Endothelial cell of umbilical vein (primary cell): ENCODE results near the gene PCDHGA6. TPM values are rescaled to one million over a fixed set of nuclear protein-coding genes. Genes with fewer than 3 reads are reported as not detected.
A peak's percentile ranks its signal among the peaks of the same experiment; 100 is the strongest.

Experiments
- BruUV-seq: library from RNA; stranded (reverse); fragments of 400-500 nt; replicated peaks from 2 replicates; lab custom pipeline; 2021; lab: Mats Ljungman, UMichigan
- CTCF ChIA-PET: fragments of 300-600, 350-600 bp; sonication (Branson Sonifier 250); formaldehyde crosslinking; loops from one replicate; lab custom pipeline; 2021; ENCODE audit warnings: antibody characterized with exemption, inconsistent platforms; lab: Charles Lee
- POLR2A ChIA-PET: fragments of 300-600, 350-600 bp; sonication (Branson Sonifier 250); formaldehyde crosslinking; loops from one replicate; lab custom pipeline; 2021; ENCODE audit warnings: antibody characterized with exemption, inconsistent platforms; lab: Charles Lee
- DNase-seq: peaks from one replicate; pipeline ENCODE4 v3.0.0-alpha.2; 2011; ENCODE audit warnings: low read depth, low spot score
- FAIRE-seq: peaks from 2 replicates; lab custom pipeline; 2011; peaks lifted over from hg19 to GRCh38; lab: Jason Lieb, UNC
- H2AFZ ChIP-seq: 2 replicates; pipeline ENCODE4 v1.6.0; 2012; ENCODE audit warnings: low read depth, low read length, control low read depth, inconsistent platforms
- H3K27ac ChIP-seq: 2 replicates; pipeline ENCODE4 v1.5.1; 2011; ENCODE audit warnings: low read depth, mild to moderate bottlenecking, control low read depth, low read length, moderate library complexity; ENCODE audit not compliant: insufficient read depth
- H3K27me3 ChIP-seq, 2 experiments: 2 replicates each; pipeline versions ENCODE4 v1.6.0 to v1.6.1; 2011; ENCODE audit warnings: low read length in 2 of 2, mixed read lengths in 1 of 2; ENCODE audit not compliant: control insufficient read depth in 2 of 2, insufficient read depth in 2 of 2
- H3K36me3 ChIP-seq, 2 experiments: 2 replicates in 1 of 2; 3 replicates in 1 of 2; pipeline ENCODE4 v1.5.1; 2011; ENCODE audit warnings: low read length in 2 of 2, mild to moderate bottlenecking in 1 of 2, moderate library complexity in 1 of 2; ENCODE audit not compliant: control insufficient read depth in 2 of 2, insufficient read depth in 2 of 2; ENCODE audit errors: extremely low read depth in 1 of 2
- H3K4me1 ChIP-seq: 3 replicates; pipeline ENCODE4 v1.5.1; 2011; ENCODE audit warnings: mild to moderate bottlenecking, low read length; ENCODE audit not compliant: control insufficient read depth, insufficient read depth; ENCODE audit errors: extremely low read depth
- H3K4me2 ChIP-seq: 2 replicates; pipeline ENCODE4 v1.6.1; 2011; ENCODE audit warnings: low read length, control low read depth, mixed read lengths; ENCODE audit not compliant: insufficient read depth
- H3K4me3 ChIP-seq, 3 experiments: fragments of 200-600 bp in 1 of 3; sonication (generic), shearing (Covaris generic) in 1 of 3; replicated peaks in 1 of 3; 2 replicates each; pipeline ENCODE4 v1.5.1; 2011 to 2016; ENCODE audit warnings: control low read depth in 3 of 3, low read length in 3 of 3, mild to moderate bottlenecking in 2 of 3, inconsistent platforms in 1 of 3, low read depth in 1 of 3, moderate library complexity in 1 of 3; ENCODE audit not compliant: insufficient read depth in 1 of 3
- H3K79me2 ChIP-seq: 2 replicates; pipeline ENCODE4 v1.6.0; 2012; ENCODE audit warnings: low read length, inconsistent platforms; ENCODE audit not compliant: control insufficient read depth, insufficient read depth
- H3K9ac ChIP-seq: replicated peaks from 2 replicates; pipeline ENCODE3; 2011; ENCODE audit warnings: low read length, control low read depth; ENCODE audit not compliant: insufficient read depth; ENCODE audit errors: extremely low read depth
- H3K9me1 ChIP-seq: replicated peaks from 3 replicates; pipeline ENCODE4 v1.6.0; 2011; ENCODE audit warnings: mild to moderate bottlenecking, low read length; ENCODE audit not compliant: control insufficient read depth, insufficient read depth; ENCODE audit errors: extremely low read depth
- H3K9me3 ChIP-seq: replicated peaks from 2 replicates; pipeline ENCODE4 v1.5.1; 2012; ENCODE audit warnings: low read length, inconsistent platforms; ENCODE audit not compliant: control insufficient read depth, insufficient read depth
- H4K20me1 ChIP-seq: replicated peaks from 2 replicates; pipeline ENCODE3; 2011; ENCODE audit warnings: mild to moderate bottlenecking, low read length; ENCODE audit not compliant: control insufficient read depth, insufficient read depth; ENCODE audit errors: extremely low read depth
- EZH2 ChIP-seq: IDR thresholded peaks from 2 replicates; pipeline ENCODE4 v1.6.1; 2012; ENCODE audit warnings: borderline replicate concordance, low read depth, mild to moderate bottlenecking, moderate library complexity, low read length, inconsistent platforms; ENCODE audit not compliant: severe bottlenecking
- POLR2A ChIP-seq: IDR thresholded peaks from 2 replicates; pipeline ENCODE4 v1.6.1; 2012; ENCODE audit warnings: low read depth, mild to moderate bottlenecking, control low read depth, low read length
- dilution Hi-C: fragments of 300-500 bp; cut with MboI; formaldehyde crosslinking; loops from one replicate; pipeline ENCODE4 v1.15.0; 2019; ENCODE audit warnings: low sequenced_read_pairs; ENCODE audit not compliant: extremely low pct_ligation_motif_present
- intact Hi-C: fragments of 100-400 bp; cut with micrococcal nuclease; formaldehyde crosslinking; loops from one replicate; pipeline ENCODE4 v1.10.0; 2022
- polyA plus RNA-seq, 4 experiments: library from polyadenylated mRNA; depleted of rRNA in 3 of 4; stranded (reverse) in 3 of 4; unstranded in 1 of 4; fragments of >200 nt; gene quantifications; 2 replicates each; pipeline versions ENCODE4 v1.2.1 to v1.2.3, GENCODE V29; 2011 to 2012; ENCODE audit warnings: missing spikeins in 1 of 4
- total RNA-seq: library from RNA; stranded (reverse); gene quantifications from 2 replicates; pipeline ENCODE4 v1.2.3, GENCODE V29; 2021
- TF ChIP-seq, protein P1 (sequence below), 2 donors: IDR thresholded peaks; 1 replicate in 1 of 2; 2 replicates in 1 of 2; pipeline ENCODE4 v1.5.1; 2011; ENCODE audit warnings: low read length in 2 of 2, mild to moderate bottlenecking in 2 of 2, moderate library complexity in 2 of 2, control low read depth in 1 of 2, inconsistent platforms in 1 of 2, low read depth in 1 of 2; ENCODE audit not compliant: insufficient read depth in 1 of 2; ENCODE audit errors: extremely low read depth in 1 of 2

Gene PCDHGA6
- total and polyA plus RNA-seq, 2 donors (not counting 3 experiments of a cell fraction or from before 2014, with no cell fraction given): 2.6 to 2.7 TPM

DNA sequence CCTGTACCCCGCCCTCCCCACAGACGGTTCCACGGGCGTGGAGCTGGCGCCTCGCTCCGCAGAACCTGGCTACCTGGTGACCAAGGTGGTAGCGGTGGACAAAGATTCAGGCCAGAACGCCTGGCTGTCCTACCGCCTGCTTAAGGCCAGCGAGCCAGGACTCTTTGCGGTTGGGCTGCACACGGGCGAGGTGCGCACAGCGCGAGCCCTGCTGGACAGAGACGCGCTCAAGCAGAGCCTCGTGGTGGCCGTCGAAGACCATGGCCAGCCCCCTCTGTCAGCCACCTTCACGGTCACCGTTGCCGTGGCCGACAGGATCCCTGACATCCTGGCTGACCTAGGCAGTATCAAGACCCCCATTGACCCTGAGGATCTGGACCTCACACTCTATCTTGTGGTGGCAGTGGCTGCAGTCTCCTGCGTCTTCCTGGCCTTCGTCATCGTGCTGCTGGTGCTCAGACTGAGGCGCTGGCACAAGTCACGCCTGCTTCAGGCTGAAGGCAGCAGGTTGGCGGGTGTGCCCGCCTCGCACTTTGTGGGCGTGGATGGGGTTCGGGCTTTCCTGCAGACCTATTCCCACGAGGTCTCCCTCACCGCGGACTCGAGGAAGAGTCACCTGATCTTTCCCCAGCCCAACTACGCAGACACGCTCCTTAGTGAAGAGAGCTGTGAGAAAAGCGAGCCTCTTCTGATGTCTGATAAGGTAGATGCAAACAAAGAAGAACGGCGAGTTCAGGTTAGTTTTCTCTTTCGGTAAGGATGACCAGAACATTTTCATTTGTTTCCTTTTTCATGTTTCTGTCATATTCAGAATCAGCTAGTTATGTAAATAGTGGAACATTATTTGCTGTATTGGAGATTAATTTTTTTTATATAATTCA, 7.4 kb upstream of the PCDHGA6 start:
- H3K4me3 ChIP-seq: no peak overlapping the region
- H3K79me2 ChIP-seq: no peaks in the 10 kb centered on the region
- no peak for TF ChIP-seq POLR2A
- TF ChIP-seq EZH2: peak; percentile 39
- ChIA-PET POLR2A (no interaction called here), CTCF (interaction anchor here (0.8 to 1.3 kb wide), 2 partner anchors 22 to 36 kb away, joined by 3 read pairs; partner anchors contain the start of genes PCDHGA1 and PCDHGA3)
- no peak overlapping the region for H3K4me2 ChIP-seq
- H3K27ac ChIP-seq: no peak overlapping the region
- H2AFZ ChIP-seq: no peak overlapping the region
- H3K4me1 ChIP-seq: no peaks in the 10 kb centered on the region
- no TSS peak for BruUV-seq
- no peak for FAIRE-seq
- H3K9me1 ChIP-seq: no peaks in the 10 kb centered on the region
- peaks cover 2% of the 10 kb centered on the region for H3K9me3 ChIP-seq
- H3K27me3 ChIP-seq: peaks cover 52 to 90% of the 10 kb centered on the region in 2 experiments
- dilution Hi-C loops: no loop called here
- H3K9ac ChIP-seq: no peak overlapping the region
- intact Hi-C loops: no loop called here
- DNase-seq: no peak
- no peaks in the 10 kb centered on the region for H4K20me1 ChIP-seq
- H3K36me3 ChIP-seq: no peaks in the 10 kb centered on the region

DNA sequence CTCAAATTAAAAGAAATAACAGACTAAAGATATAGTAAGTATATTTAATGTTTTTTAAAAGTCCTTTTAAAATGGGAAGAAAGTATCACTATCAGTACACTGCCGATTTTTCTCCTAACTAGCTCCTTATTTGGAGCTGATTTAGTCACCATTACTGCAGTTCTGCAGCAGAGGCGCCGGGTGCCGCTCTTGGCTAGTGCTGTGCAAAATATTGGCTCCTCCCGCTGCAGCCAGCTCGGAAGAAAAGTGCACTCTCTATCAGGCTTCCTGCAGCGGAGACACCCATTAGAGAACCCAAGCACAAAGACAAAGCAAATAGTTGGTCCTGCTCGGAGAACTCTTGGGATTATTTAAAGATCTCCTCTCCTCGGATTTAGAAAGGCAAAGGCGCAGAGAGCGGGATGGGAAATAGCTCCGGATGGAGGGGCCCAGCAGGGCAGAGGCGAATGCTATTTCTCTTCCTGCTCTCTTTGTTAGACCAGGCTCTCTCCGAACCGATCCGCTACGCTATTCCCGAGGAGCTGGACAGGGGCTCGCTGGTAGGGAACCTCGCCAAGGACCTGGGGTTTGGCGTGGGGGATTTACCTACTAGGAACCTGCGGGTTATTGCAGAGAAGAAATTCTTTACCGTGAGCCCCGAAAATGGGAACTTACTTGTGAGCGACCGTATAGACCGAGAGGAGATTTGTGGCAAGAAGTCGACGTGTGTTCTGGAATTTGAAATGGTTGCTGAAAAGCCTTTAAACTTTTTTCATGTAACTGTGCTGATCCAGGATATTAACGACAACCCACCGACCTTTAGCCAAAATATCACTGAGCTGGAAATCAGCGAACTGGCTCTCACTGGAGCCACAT, 3.5 kb upstream of the PCDHGA6 start, which contains the start of gene PCDHGB3:
Gene PCDHGB3 (plus strand): TSS at position 249 of the 855 bp plus-strand sequence. CDS start 153 bp downstream, at position 402.
- dilution Hi-C loops: no loop called here
- H3K4me3 ChIP-seq: peak within 1 kb of the TSS in 1 of 3 experiments; percentile 23
- peaks cover 40 to 91% of the 10 kb centered on the region in 2 experiments for H3K27me3 ChIP-seq
- ChIA-PET POLR2A (no interaction called here), CTCF (interaction anchor here (0.5 to 3.5 kb wide), 35 partner anchors 10 to 249 kb away, joined by 3 to 57 read pairs (median 5); partner anchors contain the start of genes DIAPH1, PCDHB14, PCDHB15 and PCDHGA1)
- FAIRE-seq: no peak
- no peaks in the 10 kb centered on the region for H3K9me1 ChIP-seq
- no peaks in the 10 kb centered on the region for H3K4me1 ChIP-seq
- TF ChIP-seq, protein P1, sequence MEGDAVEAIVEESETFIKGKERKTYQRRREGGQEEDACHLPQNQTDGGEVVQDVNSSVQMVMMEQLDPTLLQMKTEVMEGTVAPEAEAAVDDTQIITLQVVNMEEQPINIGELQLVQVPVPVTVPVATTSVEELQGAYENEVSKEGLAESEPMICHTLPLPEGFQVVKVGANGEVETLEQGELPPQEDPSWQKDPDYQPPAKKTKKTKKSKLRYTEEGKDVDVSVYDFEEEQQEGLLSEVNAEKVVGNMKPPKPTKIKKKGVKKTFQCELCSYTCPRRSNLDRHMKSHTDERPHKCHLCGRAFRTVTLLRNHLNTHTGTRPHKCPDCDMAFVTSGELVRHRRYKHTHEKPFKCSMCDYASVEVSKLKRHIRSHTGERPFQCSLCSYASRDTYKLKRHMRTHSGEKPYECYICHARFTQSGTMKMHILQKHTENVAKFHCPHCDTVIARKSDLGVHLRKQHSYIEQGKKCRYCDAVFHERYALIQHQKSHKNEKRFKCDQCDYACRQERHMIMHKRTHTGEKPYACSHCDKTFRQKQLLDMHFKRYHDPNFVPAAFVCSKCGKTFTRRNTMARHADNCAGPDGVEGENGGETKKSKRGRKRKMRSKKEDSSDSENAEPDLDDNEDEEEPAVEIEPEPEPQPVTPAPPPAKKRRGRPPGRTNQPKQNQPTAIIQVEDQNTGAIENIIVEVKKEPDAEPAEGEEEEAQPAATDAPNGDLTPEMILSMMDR (IDR thresholded peaks at IDR 0.05; ENCODE audit: extremely low read depth in 1 of 2, insufficient read depth in 1 of 2, low read depth in 1 of 2, low read length in 2 of 2): peak in 1 of 2 donors; percentile 24
- no peak for TF ChIP-seq POLR2A
- DNase-seq: peak; percentile 40
- no peaks in the 10 kb centered on the region for H3K36me3 ChIP-seq
- H3K9me3 ChIP-seq: peaks cover under 1% of the 10 kb centered on the region
- H3K4me2 ChIP-seq: peak within 1 kb of the TSS; percentile 45
- H2AFZ ChIP-seq: no peak within 1 kb of the TSS
- no peak within 1 kb of the TSS for H3K9ac ChIP-seq
- H3K27ac ChIP-seq: no peak within 1 kb of the TSS
- H3K79me2 ChIP-seq: no peaks in the 10 kb centered on the region
- intact Hi-C loops: loop anchor here (1.0 to 5.0 kb wide), 2 partner anchors 52 to 191 kb away; partner anchors contain the start of gene PCDHGA11
- TSS peak; percentile 11 for BruUV-seq
- no peaks in the 10 kb centered on the region for H4K20me1 ChIP-seq
